HepG2 (cell line): ENCODE data around the gene UBAP2L. TPM values are rescaled to one million over a fixed set of nuclear protein-coding genes. Genes with fewer than 3 reads are reported as not detected.

Source experiments
- ATAC-seq: fragments of 200-7000 bp; cut with Tn5 transposase; 3 replicates; pipeline ENCODE4 v1.9.1; 2020; ENCODE audit warnings: mild to moderate bottlenecking, moderate library complexity
- BruUV-seq: library from RNA; stranded (reverse); fragments of 400-500 nt; replicated peaks from 2 replicates; lab custom pipeline; 2021; lab: Mats Ljungman, UMichigan
- CTCF ChIA-PET: fragments of 300-600 bp; formaldehyde crosslinking; extraction: SDS; loops from one replicate; lab custom pipeline; 2021; ENCODE audit warnings: low total read pairs, inconsistent platforms, low intra/inter-chr PET ratio; lab: Yijun Ruan, JAX
- POLR2A ChIA-PET: fragments of 350-600 bp; sonication (Branson Sonifier 250); formaldehyde crosslinking; loops from one replicate; lab custom pipeline; 2020; ENCODE audit warnings: antibody characterized with exemption, inconsistent platforms; lab: Yijun Ruan, JAX
- DNase-seq: peaks from one replicate; pipeline ENCODE4 v3.0.0-alpha.2; 2015; ENCODE audit warnings: low spot score
- FAIRE-seq: peaks from 3 replicates; lab custom pipeline; 2011; peaks lifted over from hg19 to GRCh38; lab: Jason Lieb, UNC
- H2AFZ ChIP-seq: one replicate; pipeline ENCODE4 v1.6.1; 2011; ENCODE audit warnings: low read length, inconsistent platforms
- H3K27ac ChIP-seq: fragments of 300-600 bp; 3 replicates; pipeline ENCODE4 v1.8.0; 2011; ENCODE audit warnings: mixed run types, mild to moderate bottlenecking, mixed read lengths, low read length, inconsistent platforms; ENCODE audit not compliant: insufficient read depth; ENCODE audit errors: extremely low read length
- H3K27me3 ChIP-seq, 2 experiments: fragments of 200-600 bp in 1 of 2; 2 replicates in 1 of 2; 3 replicates in 1 of 2; pipeline versions ENCODE4 v1.6.0 to v1.8.0; 2011; ENCODE audit warnings: low read length in 2 of 2, mild to moderate bottlenecking in 2 of 2, moderate library complexity in 2 of 2, inconsistent platforms in 1 of 2; ENCODE audit not compliant: insufficient read depth in 2 of 2, control insufficient read depth in 1 of 2
- H3K36me3 ChIP-seq, 2 experiments: fragments of 200-600 bp in 1 of 2; replicated peaks in 1 of 2; 2 replicates in 1 of 2; 3 replicates in 1 of 2; pipeline versions ENCODE4 v1.5.1 to v1.8.0; 2011; ENCODE audit warnings: low read length in 2 of 2, inconsistent platforms in 1 of 2; ENCODE audit not compliant: insufficient read depth in 2 of 2, control insufficient read depth in 1 of 2
- H3K4me1 ChIP-seq: 2 replicates; pipeline ENCODE4 v1.5.1; 2012; ENCODE audit warnings: low read length, inconsistent platforms; ENCODE audit not compliant: insufficient read depth
- H3K4me2 ChIP-seq: 2 replicates; pipeline ENCODE4 v1.6.0; 2011; ENCODE audit warnings: low read depth, low read length, inconsistent platforms
- H3K4me3 ChIP-seq, 3 experiments: fragments of 200-600 bp in 1 of 3; sonication (generic), shearing (Covaris generic) in 1 of 3; replicated peaks in 1 of 3; 2 replicates each; pipeline ENCODE4 v1.5.1; 2011 to 2016; ENCODE audit warnings: low read length in 3 of 3, inconsistent platforms in 2 of 3, low read depth in 2 of 3, mild to moderate bottlenecking in 2 of 3, control low read depth in 1 of 3, mixed read lengths in 1 of 3; ENCODE audit not compliant: insufficient read depth in 1 of 3
- H3K79me2 ChIP-seq: one replicate; pipeline ENCODE4 v1.6.1; 2011; ENCODE audit warnings: low read length, inconsistent platforms; ENCODE audit not compliant: insufficient read depth
- H3K9ac ChIP-seq: 2 replicates; pipeline ENCODE4 v1.6.0; 2011; ENCODE audit warnings: mild to moderate bottlenecking, low read depth, low read length, inconsistent platforms; ENCODE audit not compliant: insufficient read depth
- H3K9me3 ChIP-seq: 2 replicates; pipeline ENCODE4 v1.5.1; 2012; ENCODE audit warnings: mild to moderate bottlenecking, low read length
- H4K20me1 ChIP-seq: 2 replicates; pipeline ENCODE4 v1.6.0; 2011; ENCODE audit warnings: inconsistent platforms, mild to moderate bottlenecking, low read length, moderate library complexity; ENCODE audit not compliant: insufficient read depth
- ERF ChIP-seq: IDR thresholded peaks from 2 replicates; pipeline ENCODE4 v1.6.1; 2018; ENCODE audit warnings: missing biosample characterization, missing genetic modification reagents
- GLMP ChIP-seq: sonication (generic); formaldehyde crosslinking; IDR thresholded peaks from 2 replicates; pipeline ENCODE4 v1.9.0; 2021; ENCODE audit warnings: missing genetic modification reagents, mild to moderate bottlenecking, borderline replicate concordance
- TFDP2 ChIP-seq: sonication (generic); formaldehyde crosslinking; IDR thresholded peaks from 2 replicates; pipeline ENCODE4 v1.4.0; 2020; ENCODE audit warnings: missing genetic modification reagents
- THRA ChIP-seq: sonication (generic); formaldehyde crosslinking; IDR thresholded peaks from 2 replicates; pipeline ENCODE4 v1.4.0; 2020; ENCODE audit warnings: missing genetic modification reagents, borderline replicate concordance
- ZNF616 ChIP-seq: sonication (generic); formaldehyde crosslinking; IDR thresholded peaks from 2 replicates; pipeline ENCODE4 v1.5.0; 2020; ENCODE audit warnings: low read depth, mild to moderate bottlenecking, missing genetic modification reagents
- WGBS: methylation state at CpG from one replicate; pipeline ENCODE4 v1.1.6; 2017; ENCODE audit warnings: low lambda C conversion rate; 5-methylcytosine and 5-hydroxymethylcytosine counted together
- in situ Hi-C: cut with HindIII; loops from 2 replicates; pipeline ENCODE4 v1.10.0; 2017; ENCODE audit warnings: low pct_unique_long_range_greater_than_20kb; ENCODE audit not compliant: extremely low pct_ligation_motif_present
- intact Hi-C: fragments of 100-400 bp; cut with micrococcal nuclease; formaldehyde crosslinking; loops from one replicate; pipeline ENCODE4 v1.10.0; 2022; ENCODE audit not compliant: unreplicated experiment
- polyA plus RNA-seq, 8 experiments: library from polyadenylated mRNA; depleted of rRNA in 3 of 8; stranded (reverse) in 7 of 8; unstranded in 1 of 8; fragments of >200 nt; fragmentation: Illumina TruSeq in 4 of 8; extraction: Trizol in 4 of 8; gene quantifications; 2 replicates each; pipeline versions ENCODE4 v1.2.1 to v1.2.3, GENCODE V29; 2011 to 2016; ENCODE audit warnings: low read depth in 4 of 8, missing spikeins in 1 of 8, mixed read lengths in 1 of 8; ENCODE audit not compliant: insufficient read depth in 1 of 8
- total RNA-seq, 5 experiments: library from RNA; depleted of rRNA; stranded (reverse); fragments of >200 nt; fragmentation: Illumina TruSeq; extraction: Trizol; gene quantifications; 2 replicates each; pipeline ENCODE4 v1.2.3, GENCODE V29; 2016; ENCODE audit warnings: low read depth in 1 of 5

UBAP2L gene
- total and polyA plus RNA-seq, 2 of the 13 experiments (the other 11 are each of a cell fraction or from before 2014, with no cell fraction given), result 74.2 to 159 TPM

GRCh38 chr1:154174654-154175053 lies 46.1 kb upstream of the UBAP2L start:
- no peak overlapping the region for H2AFZ ChIP-seq
- no peaks in the 10 kb centered on the region for H3K9me3 ChIP-seq
- H3K27me3 ChIP-seq, result no peaks in the 10 kb centered on the region
- 96% methylated on average over 4 of the region's 4 CpGs for WGBS
- FAIRE-seq, result no peak
- in situ Hi-C loops, result no loop called here
- H3K36me3 ChIP-seq, result peaks cover 26 to 58% of the 10 kb centered on the region in 2 experiments
- peaks cover 49% of the 10 kb centered on the region for H3K79me2 ChIP-seq
- no peak for ATAC-seq
- TF ChIP-seq ERF (CRISPR knock-in tag) (no peak), TFDP2 (no peak)
- H3K4me1 ChIP-seq, result peaks cover 27% of the 10 kb centered on the region
- ChIA-PET CTCF (no interaction called here), POLR2A (no interaction called here)
- DNase-seq, result no peak
- no TSS peak for BruUV-seq
- H3K4me3 ChIP-seq, result no peak overlapping the region
- H3K4me2 ChIP-seq, result no peak overlapping the region
- no peak overlapping the region for H3K9ac ChIP-seq
- H4K20me1 ChIP-seq, result peaks cover 21% of the 10 kb centered on the region
- H3K27ac ChIP-seq, result no peak overlapping the region
- intact Hi-C loops, result no loop called here

GRCh38 chr1:154176337-154176736 lies 44.4 kb upstream of the UBAP2L start:
- Histone ChIP-seq H3K27ac (no peak overlapping the region), H3K36me3 (peaks cover 23 to 42% of the 10 kb centered on the region in 2 experiments), H3K27me3 (no peaks in the 10 kb centered on the region), H3K9ac (no peak overlapping the region), H2AFZ (no peak overlapping the region), H4K20me1 (peaks cover 34% of the 10 kb centered on the region), H3K4me2 (no peak overlapping the region), H3K4me3 (no peak overlapping the region), H3K9me3 (no peaks in the 10 kb centered on the region), H3K4me1 (peaks cover 44% of the 10 kb centered on the region)
- DNase-seq, result no peak
- in situ Hi-C loops, result no loop called here
- 96% methylated on average over 2 of the region's 2 CpGs for WGBS
- no peak for ATAC-seq
- POLR2A ChIA-PET, result no interaction called here
- intact Hi-C loops, result no loop called here
- no TSS peak for BruUV-seq
- TF ChIP-seq ZNF616 (CRISPR knock-in tag) (no peak), GLMP (CRISPR knock-in tag) (no peak), THRA (CRISPR knock-in tag) (no peak)
- TF ChIP-seq, all 625 proteins: peak for 0
- H3K79me2 ChIP-seq, result peaks cover 66% of the 10 kb centered on the region
- no peak for FAIRE-seq
- CTCF ChIA-PET, result no interaction called here
